DND-41 (cell line): ENCODE measurements around the gene PCED1B.

Experiments
- ATAC-seq: fragments of 200-7000 bp; cut with Tn5 transposase; 3 replicates; pipeline ENCODE4 v1.9.1; 2021; ENCODE audit warnings: low read depth; ENCODE audit not compliant: insufficient read depth
- DNase-seq: peaks from one replicate; pipeline ENCODE4 v3.0.0-alpha.2; 2020
- H2AFZ ChIP-seq: 2 replicates; pipeline ENCODE4 v1.6.0; 2012; ENCODE audit warnings: low read depth, low read length
- H3K27ac ChIP-seq: 2 replicates; pipeline ENCODE4 v1.5.1; 2012; ENCODE audit warnings: low read length, inconsistent platforms
- H3K27me3 ChIP-seq: fragments of 200-600 bp; sonication (generic); 2 replicates; pipeline ENCODE4 v1.6.0; 2012; ENCODE audit warnings: low read length, mild to moderate bottlenecking, inconsistent platforms; ENCODE audit not compliant: insufficient read depth, poor library complexity
- H3K36me3 ChIP-seq: 2 replicates; pipeline ENCODE4 v1.5.1; 2012; ENCODE audit warnings: low read length, inconsistent platforms; ENCODE audit not compliant: insufficient read depth
- H3K4me1 ChIP-seq: 2 replicates; pipeline ENCODE4 v1.5.1; 2012; ENCODE audit warnings: mild to moderate bottlenecking, low read length; ENCODE audit not compliant: insufficient read depth
- H3K4me2 ChIP-seq: 2 replicates; pipeline ENCODE4 v1.6.0; 2012; ENCODE audit warnings: mild to moderate bottlenecking, moderate library complexity, low read length, inconsistent platforms; ENCODE audit not compliant: insufficient read depth
- H3K4me3 ChIP-seq, 2 experiments: fragments of 200-600 bp in 1 of 2; shearing (Covaris generic) in 1 of 2; 2 replicates each; pipeline ENCODE4 v1.5.1; 2012 to 2016; ENCODE audit warnings: inconsistent platforms in 2 of 2, low read length in 2 of 2, mild to moderate bottlenecking in 2 of 2, low read depth in 1 of 2, moderate library complexity in 1 of 2
- H3K79me2 ChIP-seq: 2 replicates; pipeline ENCODE4 v1.6.0; 2012; ENCODE audit warnings: low read length, inconsistent platforms; ENCODE audit not compliant: insufficient read depth
- H3K9ac ChIP-seq: 2 replicates; pipeline ENCODE4 v1.6.0; 2012; ENCODE audit warnings: low read depth, mild to moderate bottlenecking, inconsistent platforms, low read length, moderate library complexity
- H3K9me3 ChIP-seq: 2 replicates; pipeline ENCODE4 v1.5.1; 2012; ENCODE audit warnings: low read length, moderate library complexity, mild to moderate bottlenecking, inconsistent platforms; ENCODE audit not compliant: insufficient read depth, severe bottlenecking
- H4K20me1 ChIP-seq: 2 replicates; pipeline ENCODE4 v1.6.0; 2012; ENCODE audit warnings: low read length; ENCODE audit not compliant: insufficient read depth
- EZH2 ChIP-seq: IDR thresholded peaks from 3 replicates; pipeline ENCODE4 v1.6.1; 2012; ENCODE audit warnings: borderline replicate concordance, low read depth, mild to moderate bottlenecking, moderate library complexity, low read length, inconsistent platforms; ENCODE audit not compliant: severe bottlenecking
- TF ChIP-seq, protein P1 (sequence below): IDR thresholded peaks from 2 replicates; pipeline ENCODE4 v1.5.1; 2012; ENCODE audit warnings: borderline replicate concordance, low read length, moderate library complexity, mild to moderate bottlenecking; ENCODE audit not compliant: poor library complexity, severe bottlenecking; ENCODE audit errors: extremely low read depth

The PCED1B gene

DNA sequence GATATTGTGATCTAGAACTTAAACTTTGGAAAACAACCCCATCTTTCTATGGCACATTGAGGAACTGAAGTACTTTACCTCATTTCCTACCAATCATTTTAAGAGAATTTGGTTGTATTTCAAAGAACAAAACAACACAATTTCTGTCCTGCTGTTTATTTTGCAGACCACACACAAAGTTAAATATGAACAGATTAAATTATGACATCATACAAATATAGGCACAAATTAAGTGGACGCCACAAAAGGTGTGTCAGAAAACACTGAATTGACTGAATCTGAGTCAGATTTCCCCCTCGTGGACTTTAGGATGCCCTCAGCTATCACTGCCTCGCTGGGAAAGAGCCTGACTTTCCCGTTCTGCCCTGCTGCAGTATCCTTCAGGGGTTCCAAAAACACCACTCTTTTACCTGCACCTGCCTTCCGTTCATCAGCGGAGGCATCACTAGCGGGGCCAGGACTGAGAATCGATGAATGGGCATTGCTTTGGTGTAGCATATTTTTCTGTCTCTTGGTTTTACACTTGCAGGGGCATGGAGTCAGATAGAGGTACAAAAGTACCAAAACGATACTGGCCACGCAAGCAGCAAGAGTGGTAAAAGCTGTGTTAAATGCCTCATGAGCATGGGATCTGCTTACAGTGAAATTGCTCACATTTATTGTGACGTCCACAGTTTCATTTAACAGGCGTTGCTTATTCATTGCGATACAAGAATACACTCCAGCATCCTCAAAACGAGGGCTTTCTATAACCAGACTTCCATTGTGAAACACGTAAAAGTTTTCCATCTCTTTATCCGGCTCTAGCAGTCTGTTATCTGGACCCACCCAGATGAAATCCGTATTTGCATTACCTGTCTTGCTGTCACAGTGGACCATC is 2.0 kb upstream of the PCED1B start:
- Histone ChIP-seq H3K9ac (no peak overlapping the region), H3K79me2 (no peaks in the 10 kb centered on the region), H3K4me3 (no peak overlapping the region), H3K36me3 (no peaks in the 10 kb centered on the region), H3K27ac (no peak overlapping the region), H3K9me3 (no peaks in the 10 kb centered on the region), H3K4me1 (peaks cover 13% of the 10 kb centered on the region), H3K4me2 (no peak overlapping the region), H2AFZ (no peak overlapping the region), H3K27me3 (peaks cover 37% of the 10 kb centered on the region), H4K20me1 (no peaks in the 10 kb centered on the region)
- ATAC-seq (no peak), DNase-seq (no peak)
- TF ChIP-seq, protein P1, sequence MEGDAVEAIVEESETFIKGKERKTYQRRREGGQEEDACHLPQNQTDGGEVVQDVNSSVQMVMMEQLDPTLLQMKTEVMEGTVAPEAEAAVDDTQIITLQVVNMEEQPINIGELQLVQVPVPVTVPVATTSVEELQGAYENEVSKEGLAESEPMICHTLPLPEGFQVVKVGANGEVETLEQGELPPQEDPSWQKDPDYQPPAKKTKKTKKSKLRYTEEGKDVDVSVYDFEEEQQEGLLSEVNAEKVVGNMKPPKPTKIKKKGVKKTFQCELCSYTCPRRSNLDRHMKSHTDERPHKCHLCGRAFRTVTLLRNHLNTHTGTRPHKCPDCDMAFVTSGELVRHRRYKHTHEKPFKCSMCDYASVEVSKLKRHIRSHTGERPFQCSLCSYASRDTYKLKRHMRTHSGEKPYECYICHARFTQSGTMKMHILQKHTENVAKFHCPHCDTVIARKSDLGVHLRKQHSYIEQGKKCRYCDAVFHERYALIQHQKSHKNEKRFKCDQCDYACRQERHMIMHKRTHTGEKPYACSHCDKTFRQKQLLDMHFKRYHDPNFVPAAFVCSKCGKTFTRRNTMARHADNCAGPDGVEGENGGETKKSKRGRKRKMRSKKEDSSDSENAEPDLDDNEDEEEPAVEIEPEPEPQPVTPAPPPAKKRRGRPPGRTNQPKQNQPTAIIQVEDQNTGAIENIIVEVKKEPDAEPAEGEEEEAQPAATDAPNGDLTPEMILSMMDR, result no peak
- TF ChIP-seq EZH2, result no peak

- Histone ChIP-seq H3K79me2 (no peaks in the 10 kb centered on the region), H3K4me2 (no peak overlapping the region), H2AFZ (no peak overlapping the region), H3K9ac (no peak overlapping the region), H4K20me1 (no peaks in the 10 kb centered on the region), H3K4me3 (no peak overlapping the region), H3K9me3 (no peaks in the 10 kb centered on the region), H3K27me3 (peaks cover 35% of the 10 kb centered on the region), H3K4me1 (peaks cover 13% of the 10 kb centered on the region), H3K36me3 (no peaks in the 10 kb centered on the region), H3K27ac (no peak overlapping the region)
- no peak for ATAC-seq
- TF ChIP-seq EZH2, result no peak
- TF ChIP-seq, protein P1, result no peak
- no peak for DNase-seq
Observed at GRCh38 chr12:47078086-47078395, 1.4 kb upstream of the PCED1B start.

GRCh38 chr12:47078733-47079467 is 521 bp upstream of the PCED1B start:
- peak overlapping the region; percentile 70 for H3K4me2 ChIP-seq
- H3K27ac ChIP-seq, result no peak overlapping the region; the same call in 1 of the 2 replicates
- no peaks in the 10 kb centered on the region for H4K20me1 ChIP-seq
- peak overlapping the region; percentile 47; the same call in 1 of the 2 replicates for H3K9ac ChIP-seq
- ATAC-seq, result peak; percentile 13; the same call in 1 of the 3 replicates
- H2AFZ ChIP-seq, result peak overlapping the region; percentile 67
- no peaks in the 10 kb centered on the region for H3K9me3 ChIP-seq
- H3K4me3 ChIP-seq, result peak overlapping the region; percentile 11 to 56; a peak in 3 of 4 replicates
- H3K4me1 ChIP-seq, result peaks cover 13% of the 10 kb centered on the region
- no peak for DNase-seq
- H3K27me3 ChIP-seq, result peaks cover 35% of the 10 kb centered on the region
- no peaks in the 10 kb centered on the region for H3K79me2 ChIP-seq
- no peaks in the 10 kb centered on the region for H3K36me3 ChIP-seq
- peak; percentile 92 for TF ChIP-seq EZH2
- TF ChIP-seq, protein P1, result no peak
